HG03196 (cell line): Measurements from ENCODE around the gene BID.
A peak's percentile ranks its signal among the peaks of the same experiment; 100 is the strongest.
"Not testable (repeated sequence)": the region's sequence is repeated elsewhere in the genome, so short reads cannot be mapped to it uniquely, and the experiment has no call there.

ENCODE experiments used
- ATAC-seq: cut with Tn5 transposase; IDR thresholded peaks from one replicate; pipeline ENCODE4 v1.9.1; 2021; ENCODE audit not compliant: unreplicated experiment

The BID gene

GRCh38 chr22:17705951-17706900 lies 68.0 kb downstream of the BID start:
- peak; percentile 81 for ATAC-seq

DNA sequence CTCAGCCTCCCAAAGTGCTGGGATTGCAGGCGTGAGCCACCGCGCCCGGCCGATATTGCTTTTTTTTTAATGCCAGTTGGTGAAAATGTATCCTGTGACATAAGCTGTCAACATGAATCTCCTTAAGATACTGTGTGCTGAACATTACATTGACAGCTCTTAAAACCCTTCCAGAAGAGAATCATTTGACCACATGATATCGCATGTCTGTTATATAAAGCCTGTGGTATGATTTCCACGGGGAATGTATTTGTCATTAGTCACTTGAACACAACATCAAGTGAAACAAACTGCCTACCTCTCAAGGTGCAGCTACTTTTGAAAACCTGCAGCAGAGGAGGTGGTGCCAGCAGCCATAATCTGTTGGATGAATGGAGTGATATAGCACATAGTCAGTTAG lies 68.7 kb downstream of the BID start:
- no peak for ATAC-seq

GRCh38 chr22:17703811-17704210 lies 70.5 kb downstream of the BID start:
- no peak for ATAC-seq

DNA sequence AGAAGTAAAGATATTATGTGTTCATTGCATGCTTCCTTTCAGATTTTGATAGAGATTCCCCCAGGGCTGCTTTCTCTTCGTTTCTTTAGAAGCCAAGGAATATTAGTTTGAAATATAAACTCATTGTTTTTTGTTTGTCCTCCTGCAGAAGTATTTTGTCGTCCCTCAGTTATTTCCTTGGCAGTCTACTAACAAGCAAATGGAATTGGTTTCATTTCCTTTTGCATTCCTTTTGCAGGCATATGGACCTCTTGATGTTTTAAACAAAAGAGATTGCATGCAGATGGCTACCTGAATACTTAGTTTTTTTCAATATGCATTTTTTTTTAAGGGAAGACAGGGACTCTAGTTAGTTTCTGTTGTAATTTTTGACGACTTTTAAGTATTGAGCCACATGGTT lies 73.5 kb downstream of the BID start:
- no peak for ATAC-seq

- ATAC-seq: no peak
These were observed 74.5 kb downstream of the BID start for GRCh38 chr22:17699696-17700340.

DNA sequence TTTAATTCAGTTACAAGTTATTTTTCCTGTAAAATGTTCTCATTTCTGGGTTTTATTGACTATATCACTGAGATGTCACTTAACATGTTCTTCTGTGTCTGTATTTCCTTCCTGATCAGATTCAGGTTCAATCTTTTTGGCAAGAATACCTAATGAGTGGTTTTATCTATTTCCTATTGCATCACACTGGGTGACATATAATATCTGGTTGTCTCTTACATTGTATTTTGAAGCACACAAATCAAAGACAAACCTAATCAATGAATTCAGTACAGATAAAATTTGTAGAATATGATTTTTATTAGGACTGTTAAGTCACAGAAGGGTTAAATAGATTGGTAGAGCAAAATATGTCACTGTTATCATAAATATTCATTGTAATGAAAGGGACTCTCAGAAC lies 75.3 kb downstream of the BID start:
- no peak for ATAC-seq

DNA sequence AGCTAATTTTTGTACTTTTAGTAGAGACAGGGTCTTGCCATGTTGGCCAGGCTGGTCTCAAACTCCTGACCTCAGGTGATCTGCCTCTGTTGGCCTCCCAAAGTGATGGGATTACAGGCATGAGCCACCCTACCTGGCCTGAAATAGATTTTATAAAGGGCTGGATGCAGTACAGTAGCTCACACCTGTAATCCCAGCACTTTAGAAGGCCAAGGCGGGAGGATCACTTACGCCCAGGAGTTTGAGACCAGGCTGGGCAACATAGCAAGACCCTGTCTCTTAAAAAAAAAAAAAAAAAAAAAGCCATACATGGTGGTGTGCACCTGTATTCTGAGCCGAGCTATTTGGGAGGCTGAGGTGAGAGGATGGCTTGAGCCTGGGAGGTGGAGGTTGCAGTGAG lies 76.0 kb downstream of the BID start:
- ATAC-seq: not testable (repeated sequence)

- ATAC-seq: not testable (repeated sequence)
These were observed 77.1 kb downstream of the BID start for GRCh38 chr22:17697196-17697595.

GRCh38 chr22:17695986-17696385 lies 78.3 kb downstream of the BID start:
- ATAC-seq: no peak

DNA sequence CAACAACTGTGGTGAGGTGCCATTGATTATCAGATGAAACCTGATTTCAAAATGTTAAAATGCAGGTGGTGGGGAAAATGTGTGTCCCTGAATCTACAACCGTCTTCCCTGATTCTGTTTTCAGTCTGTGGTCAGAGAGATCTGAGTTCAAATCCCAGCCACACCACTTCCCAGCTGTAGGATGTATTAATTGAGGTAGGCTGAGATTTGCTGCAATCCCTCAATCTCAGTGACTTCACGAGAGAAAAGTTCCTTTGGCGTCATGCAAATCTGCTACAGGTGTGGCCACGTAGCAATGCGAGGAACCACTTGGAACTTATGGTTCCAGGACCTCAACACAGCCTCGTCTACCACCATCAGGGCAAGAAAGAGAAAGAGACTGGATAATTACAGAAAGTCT lies 79.5 kb downstream of the BID start:
- ATAC-seq: no peak

DNA sequence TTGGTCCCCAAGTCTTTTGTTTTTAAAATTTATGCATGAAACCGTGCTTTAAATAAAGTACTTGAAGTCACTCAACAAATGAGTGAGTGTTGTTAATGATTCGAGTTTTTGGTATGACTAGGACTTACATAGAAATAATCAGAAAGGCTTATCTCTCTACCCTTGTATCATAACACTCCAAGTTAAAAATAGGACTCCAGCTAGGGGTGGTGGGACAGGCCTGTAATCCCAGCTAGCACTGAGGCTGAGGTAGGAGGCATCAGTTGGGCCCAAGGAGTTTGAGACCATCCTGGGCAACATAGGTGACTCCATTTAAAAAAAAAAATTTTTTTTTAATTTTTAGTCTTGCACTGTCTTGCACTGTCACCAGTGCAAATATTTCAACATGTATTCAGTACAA lies 80.1 kb downstream of the BID start:
- ATAC-seq: no peak

DNA sequence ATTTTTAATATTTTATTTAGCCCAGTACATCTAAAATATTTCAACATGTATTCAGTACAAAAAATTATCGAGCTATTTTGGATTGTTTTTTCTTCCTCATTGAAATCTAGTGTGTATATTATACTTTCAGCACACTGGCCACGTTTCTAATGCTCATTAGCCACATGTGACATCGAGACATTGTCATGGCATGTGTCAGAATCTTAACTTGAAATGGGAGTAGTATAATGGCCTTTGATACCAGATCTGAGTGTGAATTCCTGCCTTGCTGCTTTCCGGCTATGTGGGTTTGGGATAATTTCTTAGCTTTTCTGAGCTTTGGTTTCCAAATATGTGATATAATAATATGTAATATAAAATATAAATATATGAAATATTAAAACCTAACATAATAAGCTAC lies 81.4 kb downstream of the BID start:
- no peak for ATAC-seq

GRCh38 chr22:17684245-17684644 lies 90.0 kb downstream of the BID start:
- ATAC-seq: no peak
